H9 (cell line): ENCODE results near the gene PPL. TPM values are rescaled to one million over a fixed set of nuclear protein-coding genes. Genes with fewer than 3 reads are reported as not detected.
A peak's percentile ranks its signal among the peaks of the same experiment; 100 is the strongest.

ENCODE experiments used
- DNase-seq: peaks from one replicate; pipeline ENCODE4 v3.0.0-alpha.2; 2017
- H2AFZ ChIP-seq: one replicate; pipeline ENCODE4 v1.6.1; 2013; ENCODE audit warnings: mild to moderate bottlenecking, low read length, control low read depth, moderate library complexity
- H2AK5ac ChIP-seq: 2 replicates; pipeline ENCODE4 v1.6.1; 2013; ENCODE audit warnings: low read length, control low read depth, mixed read lengths; ENCODE audit not compliant: insufficient read length
- H2BK120ac ChIP-seq: one replicate; pipeline ENCODE4 v1.6.1; 2013; ENCODE audit warnings: low read depth, mild to moderate bottlenecking, low read length, control low read depth, inconsistent platforms; ENCODE audit not compliant: poor library complexity, severe bottlenecking
- H2BK12ac ChIP-seq: 2 replicates; pipeline ENCODE4 v1.6.1; 2013; ENCODE audit warnings: low read length, control low read depth, mixed read lengths, low read depth; ENCODE audit not compliant: insufficient read length
- H2BK15ac ChIP-seq: 2 replicates; pipeline ENCODE4 v1.6.1; 2013; ENCODE audit warnings: low read depth, low read length, control low read depth
- H2BK20ac ChIP-seq: one replicate; pipeline ENCODE4 v1.6.1; 2013; ENCODE audit warnings: low read depth, mild to moderate bottlenecking, low read length, control low read depth, inconsistent platforms; ENCODE audit not compliant: poor library complexity, severe bottlenecking
- H2BK5ac ChIP-seq: 2 replicates; pipeline ENCODE4 v1.6.1; 2013; ENCODE audit warnings: low read length, control low read depth, mixed read lengths; ENCODE audit not compliant: insufficient read length
- H3K14ac ChIP-seq: 2 replicates; pipeline ENCODE4 v1.6.1; 2013; ENCODE audit warnings: low read length, control low read depth; ENCODE audit not compliant: insufficient read depth
- H3K18ac ChIP-seq: 2 replicates; pipeline ENCODE4 v1.6.1; 2013; ENCODE audit warnings: low read depth, mild to moderate bottlenecking, mixed read lengths, low read length, control low read depth; ENCODE audit not compliant: insufficient read length
- H3K23ac ChIP-seq: 2 replicates; pipeline ENCODE4 v1.6.1; 2013; ENCODE audit warnings: low read length, control low read depth, mixed read lengths, low read depth; ENCODE audit not compliant: insufficient read length
- H3K23me2 ChIP-seq: 2 replicates; pipeline ENCODE4 v1.6.1; 2013; ENCODE audit warnings: low read depth, mild to moderate bottlenecking, mixed read lengths, low read length, control low read depth; ENCODE audit not compliant: insufficient read length, poor library complexity, severe bottlenecking
- H3K27ac ChIP-seq: 2 replicates; pipeline ENCODE4 v1.5.1; 2013; ENCODE audit warnings: low read length, control low read depth, mixed read lengths, low read depth; ENCODE audit not compliant: insufficient read length
- H3K27me3 ChIP-seq: 2 replicates; pipeline ENCODE4 v1.6.1; 2013; ENCODE audit warnings: low read length, control low read depth, inconsistent platforms; ENCODE audit not compliant: insufficient read depth
- H3K4ac ChIP-seq: 2 replicates; pipeline ENCODE4 v1.6.1; 2013; ENCODE audit warnings: low read depth, mild to moderate bottlenecking, control low read depth, inconsistent platforms, low read length, moderate library complexity
- H3K4me1 ChIP-seq: 2 replicates; pipeline ENCODE4 v1.6.1; 2013; ENCODE audit warnings: low read length, control low read depth, inconsistent platforms; ENCODE audit not compliant: insufficient read depth
- H3K4me2 ChIP-seq: 2 replicates; pipeline ENCODE4 v1.6.1; 2013; ENCODE audit warnings: low read length, control low read depth, mixed read lengths; ENCODE audit not compliant: insufficient read length, insufficient read depth
- H3K56ac ChIP-seq: 2 replicates; pipeline ENCODE4 v1.6.1; 2013; ENCODE audit warnings: low read depth, mild to moderate bottlenecking, mixed read lengths, low read length, control low read depth; ENCODE audit not compliant: insufficient read length
- H3K79me1 ChIP-seq: 2 replicates; pipeline ENCODE4 v1.6.1; 2013; ENCODE audit warnings: low read depth, mild to moderate bottlenecking, moderate library complexity, low read length, control low read depth, inconsistent platforms; ENCODE audit not compliant: insufficient read depth, poor library complexity, severe bottlenecking
- H3K79me2 ChIP-seq: 2 replicates; pipeline ENCODE4 v1.6.1; 2013; ENCODE audit warnings: low read length, control low read depth, inconsistent platforms; ENCODE audit not compliant: insufficient read depth
- H3K9ac ChIP-seq: 2 replicates; pipeline ENCODE4 v1.6.1; 2013; ENCODE audit warnings: low read length, control low read depth, mixed read lengths; ENCODE audit not compliant: insufficient read length; ENCODE audit errors: extremely low read depth
- H3K9me3 ChIP-seq: one replicate; pipeline ENCODE4 v1.6.1; 2013; ENCODE audit warnings: low read depth, low read length, inconsistent platforms; ENCODE audit not compliant: control insufficient read depth
- H3T11ph ChIP-seq: one replicate; pipeline ENCODE4 v1.6.1; 2013; ENCODE audit warnings: mild to moderate bottlenecking, low read length, control low read depth, inconsistent platforms
- H4K20me1 ChIP-seq: one replicate; pipeline ENCODE4 v1.6.1; 2013; ENCODE audit not compliant: control insufficient read depth, insufficient read length, insufficient read depth
- H4K5ac ChIP-seq: 2 replicates; pipeline ENCODE4 v1.6.1; 2013; ENCODE audit warnings: low read depth, mild to moderate bottlenecking, mixed read lengths, low read length, control low read depth; ENCODE audit not compliant: insufficient read length
- H4K8ac ChIP-seq: replicated peaks from 2 replicates; pipeline ENCODE4 v1.6.1; 2013; ENCODE audit warnings: low read length, control low read depth, mixed read lengths, low read depth; ENCODE audit not compliant: insufficient read length
- H4K91ac ChIP-seq: 2 replicates; pipeline ENCODE4 v1.6.1; 2013; ENCODE audit warnings: low read depth, mild to moderate bottlenecking, moderate library complexity, mixed read lengths, low read length, control low read depth; ENCODE audit not compliant: insufficient read length
- H3K27ac Mint-ChIP-seq, 3 experiments: 2 replicates in 2 of 3; 3 replicates in 1 of 3; pipeline ENCODE4 v1.8.0; 2020 to 2021; ENCODE audit warnings: mixed read lengths in 3 of 3, mild to moderate bottlenecking in 1 of 3, moderate library complexity in 1 of 3
- H3K27me3 Mint-ChIP-seq: 2 replicates; pipeline ENCODE4 v1.8.0; 2021; ENCODE audit warnings: low read depth, mild to moderate bottlenecking, moderate library complexity, mixed read lengths
- H3K36me3 Mint-ChIP-seq, 3 experiments: 2 replicates in 2 of 3; 3 replicates in 1 of 3; pipeline ENCODE4 v1.8.0; 2020 to 2021; ENCODE audit warnings: low read depth in 3 of 3, mixed read lengths in 3 of 3; ENCODE audit not compliant: insufficient read depth in 1 of 3
- H3K4me1 Mint-ChIP-seq, 2 experiments: 2 replicates each; pipeline ENCODE4 v1.8.0; 2020; ENCODE audit warnings: mixed read lengths in 2 of 2
- H3K4me3 Mint-ChIP-seq, 2 experiments: 2 replicates in 1 of 2; 3 replicates in 1 of 2; pipeline ENCODE4 v1.8.0; 2020 to 2021; ENCODE audit warnings: mild to moderate bottlenecking in 2 of 2, mixed read lengths in 2 of 2, moderate library complexity in 1 of 2
- H3K9me3 Mint-ChIP-seq, 2 experiments: 2 replicates in 1 of 2; 3 replicates in 1 of 2; pipeline ENCODE4 v1.8.0; 2020; ENCODE audit warnings: mild to moderate bottlenecking in 2 of 2, mixed read lengths in 2 of 2, moderate library complexity in 1 of 2
- CTCF ChIP-seq: fragments of 200-600 bp; sonication (generic); conservative IDR thresholded peaks from 3 replicates; pipeline ENCODE4 v1.8.0; 2021; ENCODE audit warnings: antibody characterized with exemption, mild to moderate bottlenecking
- WGBS: extraction: QIAGEN DNeasy Blood & Tissue Kit; methylation state at CpG from one replicate; pipeline ENCODE4 v1.1.7; 2013; ENCODE audit warnings: missing lambda C conversion rate, low lambda C conversion rate, mixed read lengths; ENCODE audit not compliant: insufficient read length; ENCODE audit errors: extremely low coverage; 5-methylcytosine and 5-hydroxymethylcytosine counted together
- total RNA-seq: library from RNA; stranded (reverse); gene quantifications from 2 replicates; pipeline ENCODE4 v1.2.1, GENCODE V29; 2021

Gene PPL
- total RNA-seq, 1 experiment from 2014 or later = 29.2 TPM

DNA sequence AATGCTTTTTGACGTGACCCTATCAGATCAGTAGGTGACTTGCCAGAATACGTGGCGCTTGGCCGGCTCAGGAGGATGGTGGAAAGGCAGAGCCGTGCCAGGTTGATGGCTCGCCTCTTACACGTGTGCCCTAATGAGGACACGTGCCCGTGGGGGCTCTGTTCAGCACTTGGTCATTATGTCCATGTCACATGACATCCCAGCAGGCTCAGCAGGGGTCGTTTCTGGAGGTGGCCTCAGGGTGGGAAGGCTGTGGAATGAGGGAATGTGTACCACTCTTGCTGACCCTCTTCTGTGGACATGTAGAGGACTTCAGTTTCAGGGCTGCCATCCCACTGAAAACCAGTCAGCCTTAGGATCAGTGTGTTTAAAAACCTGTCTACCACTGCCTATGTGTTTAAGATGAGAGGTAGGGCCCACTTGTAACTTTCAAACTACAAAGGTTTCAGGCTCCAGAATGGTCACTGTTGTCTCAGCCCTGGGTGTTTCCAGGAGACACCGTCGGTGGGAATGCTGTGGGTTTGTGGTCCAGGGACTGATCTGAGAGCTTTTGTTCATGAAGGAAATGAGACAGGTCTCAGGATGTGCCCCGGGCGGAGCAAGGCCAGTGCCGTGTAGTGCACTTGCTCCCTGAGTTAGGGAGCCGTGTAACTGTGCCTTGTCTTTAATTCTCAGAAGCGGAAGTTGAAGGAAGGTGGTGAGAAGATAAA is 77.6 kb downstream of the PPL start:
- H4K5ac ChIP-seq = no peak overlapping the region
- H2BK12ac ChIP-seq = no peak overlapping the region
- no peak overlapping the region for H2BK20ac ChIP-seq
- H3K23ac ChIP-seq = no peak overlapping the region
- no peak overlapping the region for H3K18ac ChIP-seq
- no peaks in the 10 kb centered on the region for H3K27me3 ChIP-seq
- TF ChIP-seq CTCF = no peak
- H2AFZ ChIP-seq = no peak overlapping the region
- H3K56ac ChIP-seq = no peak overlapping the region
- H3K9me3 Mint-ChIP-seq = no peaks in the 10 kb centered on the region
- H3K4me3 Mint-ChIP-seq = no peak overlapping the region
- no peak overlapping the region for H3K4ac ChIP-seq
- H3K36me3 Mint-ChIP-seq = peaks cover 32 to 78% (median 67%) of the 10 kb centered on the region in 3 experiments; a peak in 6 of 7 replicates
- no peaks in the 10 kb centered on the region for H3K9me3 ChIP-seq
- no CpG with 5 or more reads among the region's 17 CpGs for WGBS
- peak overlapping the region in 1 of 3 experiments; percentile 21; a peak in 1 of 7 replicates for H3K27ac Mint-ChIP-seq
- no peak overlapping the region for H3K4me2 ChIP-seq
- H3K9ac ChIP-seq = no peak overlapping the region
- H3K79me1 ChIP-seq = no peaks in the 10 kb centered on the region
- no peak overlapping the region for H3K27ac ChIP-seq
- no peak overlapping the region for H2BK15ac ChIP-seq
- H4K20me1 ChIP-seq = no peaks in the 10 kb centered on the region
- H4K91ac ChIP-seq = no peak overlapping the region
- H3T11ph ChIP-seq = no peak overlapping the region
- H2AK5ac ChIP-seq = no peak overlapping the region
- no peak overlapping the region for H4K8ac ChIP-seq
- H2BK120ac ChIP-seq = no peak overlapping the region
- no peak overlapping the region for H3K14ac ChIP-seq
- no peaks in the 10 kb centered on the region for H3K4me1 ChIP-seq
- H3K23me2 ChIP-seq = no peaks in the 10 kb centered on the region
- no peaks in the 10 kb centered on the region for H3K79me2 ChIP-seq
- no peak for DNase-seq
- no peaks in the 10 kb centered on the region; the same call in 1 of the 2 replicates for H3K27me3 Mint-ChIP-seq
- no peak overlapping the region for H2BK5ac ChIP-seq
- peaks cover 0 to 4% of the 10 kb centered on the region in 2 experiments; a peak in 2 of 4 replicates for H3K4me1 Mint-ChIP-seq
